ENCODE results near the gene GPR137. TPM values are rescaled to one million over a fixed set of nuclear protein-coding genes. Genes with fewer than 3 reads are reported as not detected.

Gene GPR137
- total and polyA plus RNA-seq, 8 donors: 23.6 to 39.6 (median 31.8) TPM

DNA sequence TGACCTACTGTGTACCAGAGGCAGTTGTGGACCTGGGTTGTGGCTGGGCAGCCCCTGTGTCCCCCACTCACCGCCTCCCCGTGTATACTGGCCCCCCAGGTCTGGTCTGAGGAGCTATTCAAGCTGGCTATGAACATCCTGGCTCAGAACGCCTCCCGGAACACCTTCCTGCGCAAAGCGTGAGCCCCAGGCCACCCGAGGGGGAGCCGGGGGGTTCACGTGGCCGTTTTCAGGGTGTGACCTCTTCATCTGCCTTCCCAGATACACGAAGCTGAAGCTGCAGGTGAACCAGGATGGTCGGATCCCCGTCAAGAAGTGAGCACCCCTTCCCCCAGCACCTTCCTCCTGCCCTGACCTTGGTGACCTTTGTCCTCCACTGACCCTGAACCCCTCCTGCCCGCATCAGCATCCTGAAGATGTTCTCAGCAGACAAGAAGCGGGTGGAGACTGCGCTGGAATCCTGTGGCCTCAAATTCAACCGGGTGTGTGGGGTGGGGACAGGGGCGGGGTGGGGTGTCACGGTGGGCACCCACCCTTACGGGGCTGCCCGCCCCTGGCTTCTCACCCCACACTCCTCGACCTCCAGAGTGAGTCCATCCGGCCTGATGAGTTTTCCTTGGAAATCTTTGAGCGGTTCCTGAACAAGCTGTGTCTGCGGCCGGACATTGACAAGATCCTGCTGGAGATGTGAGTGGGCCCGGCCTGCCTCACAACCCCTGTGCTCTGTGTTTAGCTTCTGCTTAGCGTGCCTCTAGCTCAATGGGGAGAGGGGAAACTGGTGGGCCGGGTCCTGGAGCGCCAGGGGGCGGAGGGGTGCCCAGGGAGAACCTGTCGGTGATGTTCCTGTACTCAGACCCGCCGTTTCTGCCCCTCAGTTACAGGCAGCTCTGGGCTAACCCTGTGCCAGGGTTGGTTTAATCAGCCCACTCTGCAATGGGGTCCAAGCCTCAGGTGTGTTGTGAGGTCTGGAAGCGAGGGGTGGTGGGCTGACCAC is 30.2 kb upstream of the GPR137 start:
- intact Hi-C loops (cut with DNase I): no loop called here
- H3K36me3 ChIP-seq: peaks cover 0 to 62% of the 10 kb centered on the region in 2 donors

DNA sequence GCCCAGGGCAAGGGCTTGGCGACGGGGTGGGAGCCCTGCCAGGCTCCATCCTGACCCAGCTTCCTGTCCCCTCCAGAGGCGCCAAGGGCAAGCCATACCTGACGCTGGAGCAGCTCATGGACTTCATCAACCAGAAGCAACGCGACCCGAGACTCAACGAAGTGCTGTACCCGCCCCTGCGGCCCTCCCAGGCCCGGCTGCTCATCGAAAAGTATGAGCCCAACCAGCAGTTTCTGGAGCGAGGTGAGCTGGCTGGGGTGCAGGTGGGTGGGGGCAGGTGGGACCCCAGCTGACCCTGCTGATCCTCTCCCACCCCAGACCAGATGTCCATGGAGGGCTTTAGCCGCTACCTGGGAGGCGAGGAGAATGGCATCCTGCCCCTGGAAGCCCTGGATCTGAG is 29.3 kb upstream of the GPR137 start:
- H3K27me3 ChIP-seq: no peaks in the 10 kb centered on the region
- peaks cover 0 to 66% of the 10 kb centered on the region in 2 donors for H3K36me3 ChIP-seq
- TF ChIP-seq, protein P1, sequence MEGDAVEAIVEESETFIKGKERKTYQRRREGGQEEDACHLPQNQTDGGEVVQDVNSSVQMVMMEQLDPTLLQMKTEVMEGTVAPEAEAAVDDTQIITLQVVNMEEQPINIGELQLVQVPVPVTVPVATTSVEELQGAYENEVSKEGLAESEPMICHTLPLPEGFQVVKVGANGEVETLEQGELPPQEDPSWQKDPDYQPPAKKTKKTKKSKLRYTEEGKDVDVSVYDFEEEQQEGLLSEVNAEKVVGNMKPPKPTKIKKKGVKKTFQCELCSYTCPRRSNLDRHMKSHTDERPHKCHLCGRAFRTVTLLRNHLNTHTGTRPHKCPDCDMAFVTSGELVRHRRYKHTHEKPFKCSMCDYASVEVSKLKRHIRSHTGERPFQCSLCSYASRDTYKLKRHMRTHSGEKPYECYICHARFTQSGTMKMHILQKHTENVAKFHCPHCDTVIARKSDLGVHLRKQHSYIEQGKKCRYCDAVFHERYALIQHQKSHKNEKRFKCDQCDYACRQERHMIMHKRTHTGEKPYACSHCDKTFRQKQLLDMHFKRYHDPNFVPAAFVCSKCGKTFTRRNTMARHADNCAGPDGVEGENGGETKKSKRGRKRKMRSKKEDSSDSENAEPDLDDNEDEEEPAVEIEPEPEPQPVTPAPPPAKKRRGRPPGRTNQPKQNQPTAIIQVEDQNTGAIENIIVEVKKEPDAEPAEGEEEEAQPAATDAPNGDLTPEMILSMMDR (IDR thresholded peaks at IDR 0.05): no peak
- H3K9me3 ChIP-seq: no peaks in the 10 kb centered on the region
- no peak overlapping the region for H3K4me3 ChIP-seq
- ATAC-seq: no peak
- no peak overlapping the region for H3K27ac ChIP-seq
- peaks cover 5 to 26% of the 10 kb centered on the region in 2 donors for H3K4me1 ChIP-seq
- intact Hi-C loops (cut with DNase I): no loop called here
- DNase-seq: peak in 1 of 4 donors; percentile 62

More for the DNA sequence above, 30.2 kb upstream of the GPR137 start:
- H3K27ac ChIP-seq: no peak overlapping the region
- H3K9me3 ChIP-seq: no peaks in the 10 kb centered on the region
- H3K4me3 ChIP-seq: no peak overlapping the region
- DNase-seq (peak in 1 of 4 donors; percentile 70), ATAC-seq (no peak)
- H3K27me3 ChIP-seq: no peaks in the 10 kb centered on the region
- H3K4me1 ChIP-seq: peaks cover 9 to 34% of the 10 kb centered on the region in 2 donors
- TF ChIP-seq, protein P1 (IDR thresholded peaks at IDR 0.05): no peak

DNA sequence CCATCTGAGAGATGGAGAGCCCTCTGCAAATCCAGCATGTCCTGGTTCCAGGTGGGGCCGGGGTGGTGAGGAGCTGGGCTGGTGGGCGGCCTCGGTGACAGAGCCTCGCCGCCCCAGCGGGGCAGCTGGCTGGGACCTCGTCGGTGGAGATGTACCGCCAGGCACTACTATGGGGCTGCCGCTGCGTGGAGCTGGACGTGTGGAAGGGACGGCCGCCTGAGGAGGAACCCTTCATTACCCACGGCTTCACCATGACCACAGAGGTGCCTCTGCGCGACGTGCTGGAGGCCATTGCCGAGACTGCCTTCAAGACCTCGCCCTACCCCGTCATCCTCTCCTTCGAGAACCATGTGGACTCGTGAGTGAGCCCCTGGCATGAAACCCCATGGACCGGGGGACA is 27.3 kb upstream of the GPR137 start:
- Histone ChIP-seq H3K36me3 (peaks cover 0 to 87% of the 10 kb centered on the region in 2 donors), H3K4me3 (no peak overlapping the region), H3K4me1 (peaks cover 0 to 10% of the 10 kb centered on the region in 2 donors), H3K9me3 (no peaks in the 10 kb centered on the region), H3K27ac (no peak overlapping the region), H3K27me3 (no peaks in the 10 kb centered on the region)
- DNase-seq (peak in 1 of 4 donors; percentile 71), ATAC-seq (no peak)
- TF ChIP-seq, protein P1 (IDR thresholded peaks at IDR 0.05): no peak
- intact Hi-C loops (cut with DNase I): no loop called here

DNA sequence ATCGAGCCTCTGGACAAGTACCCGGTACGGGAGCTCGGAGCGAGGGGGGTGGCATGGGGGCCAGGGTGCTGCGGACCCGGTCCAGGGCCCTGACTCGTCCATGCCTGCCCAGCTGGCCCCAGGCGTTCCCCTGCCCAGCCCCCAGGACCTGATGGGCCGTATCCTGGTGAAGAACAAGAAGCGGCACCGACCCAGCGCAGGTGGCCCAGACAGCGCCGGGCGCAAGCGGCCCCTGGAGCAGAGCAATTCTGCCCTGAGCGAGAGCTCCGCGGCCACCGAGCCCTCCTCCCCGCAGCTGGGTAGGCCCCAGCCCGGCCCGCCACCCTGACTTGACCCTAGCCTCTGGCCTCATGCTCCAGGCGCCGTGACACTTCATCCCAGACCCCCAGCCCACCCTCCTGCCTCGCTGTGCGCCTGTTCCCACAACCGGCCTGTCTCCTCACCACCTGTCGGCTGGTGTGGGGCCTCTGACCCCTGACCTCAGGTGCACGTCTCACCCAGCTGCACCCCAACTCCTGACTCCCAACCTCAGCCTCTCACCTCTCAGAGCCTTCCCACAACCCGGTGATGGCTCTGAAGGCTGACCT is 26.6 kb upstream of the GPR137 start:
- no peak for ATAC-seq
- H3K27ac ChIP-seq: no peak overlapping the region
- H3K4me3 ChIP-seq: no peak overlapping the region
- H3K36me3 ChIP-seq: peaks cover 0 to 94% of the 10 kb centered on the region in 2 donors
- no peaks in the 10 kb centered on the region for H3K27me3 ChIP-seq
- H3K9me3 ChIP-seq: no peaks in the 10 kb centered on the region
- H3K4me1 ChIP-seq: peaks cover 0 to 3% of the 10 kb centered on the region in 2 donors
- peak in 1 of 4 donors; percentile 69 for DNase-seq
- TF ChIP-seq, protein P1 (IDR thresholded peaks at IDR 0.05): no peak
- intact Hi-C loops (cut with DNase I): no loop called here

DNA sequence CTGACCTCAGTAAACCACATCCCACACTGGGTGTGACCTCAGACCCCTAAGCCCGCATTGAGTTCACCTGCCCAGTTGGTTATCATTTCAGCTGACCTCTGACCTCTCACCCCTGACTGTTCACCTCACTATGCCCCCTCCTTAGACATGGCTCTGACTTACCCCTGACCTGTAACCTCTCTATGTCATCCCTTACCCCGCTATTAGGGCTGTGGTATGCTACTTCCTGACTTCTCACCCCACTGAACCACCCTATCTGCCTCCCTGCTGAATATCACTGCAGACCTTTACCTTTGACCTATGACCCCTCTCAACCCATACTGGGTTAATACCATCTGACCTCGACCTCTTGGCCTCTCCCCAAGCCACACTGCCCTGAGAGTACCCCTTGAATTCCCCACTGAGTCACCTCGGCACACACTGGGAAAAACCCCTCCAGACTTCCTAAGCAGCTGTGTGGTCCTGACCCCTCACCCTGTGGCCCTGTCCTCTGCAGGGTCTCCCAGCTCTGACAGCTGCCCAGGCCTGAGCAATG is 26.0 kb upstream of the GPR137 start:
- H3K27ac ChIP-seq: no peak overlapping the region
- H3K4me3 ChIP-seq: no peak overlapping the region
- no peak for DNase-seq
- no peaks in the 10 kb centered on the region for H3K27me3 ChIP-seq
- TF ChIP-seq, protein P1 (IDR thresholded peaks at IDR 0.05): no peak
- peaks cover 0 to 95% of the 10 kb centered on the region in 2 donors for H3K36me3 ChIP-seq
- intact Hi-C loops (cut with DNase I): no loop called here
- H3K4me1 ChIP-seq: no peaks in the 10 kb centered on the region
- ATAC-seq: no peak
- H3K9me3 ChIP-seq: no peaks in the 10 kb centered on the region

Measured in left lung (tissue), 10 donors.